ENCODE results near the gene UQCRHL. TPM values are rescaled to one million over a fixed set of nuclear protein-coding genes. Genes with fewer than 3 reads are reported as not detected.

Gene UQCRHL
- total RNA-seq, 1 donor from 2014 or later = 2.4 TPM

GRCh38 chr1:15808955-15809354, 1.5 kb upstream of the UQCRHL start:
- Mint-ChIP-seq H3K4me1 (ENCODE audit: unreplicated experiment) (no peaks in the 10 kb centered on the region), H3K27ac (ENCODE audit: unreplicated experiment) (no peak overlapping the region), H3K36me3 (ENCODE audit: low read depth, unreplicated experiment) (no peaks in the 10 kb centered on the region), H3K9me3 (ENCODE audit: unreplicated experiment) (no peaks in the 10 kb centered on the region), H3K27me3 (ENCODE audit: unreplicated experiment) (no peaks in the 10 kb centered on the region), H3K4me3 (ENCODE audit: unreplicated experiment) (no peak overlapping the region)
- no peak for DNase-seq (ENCODE audit: low spot score)
- TF ChIP-seq, protein P1, sequence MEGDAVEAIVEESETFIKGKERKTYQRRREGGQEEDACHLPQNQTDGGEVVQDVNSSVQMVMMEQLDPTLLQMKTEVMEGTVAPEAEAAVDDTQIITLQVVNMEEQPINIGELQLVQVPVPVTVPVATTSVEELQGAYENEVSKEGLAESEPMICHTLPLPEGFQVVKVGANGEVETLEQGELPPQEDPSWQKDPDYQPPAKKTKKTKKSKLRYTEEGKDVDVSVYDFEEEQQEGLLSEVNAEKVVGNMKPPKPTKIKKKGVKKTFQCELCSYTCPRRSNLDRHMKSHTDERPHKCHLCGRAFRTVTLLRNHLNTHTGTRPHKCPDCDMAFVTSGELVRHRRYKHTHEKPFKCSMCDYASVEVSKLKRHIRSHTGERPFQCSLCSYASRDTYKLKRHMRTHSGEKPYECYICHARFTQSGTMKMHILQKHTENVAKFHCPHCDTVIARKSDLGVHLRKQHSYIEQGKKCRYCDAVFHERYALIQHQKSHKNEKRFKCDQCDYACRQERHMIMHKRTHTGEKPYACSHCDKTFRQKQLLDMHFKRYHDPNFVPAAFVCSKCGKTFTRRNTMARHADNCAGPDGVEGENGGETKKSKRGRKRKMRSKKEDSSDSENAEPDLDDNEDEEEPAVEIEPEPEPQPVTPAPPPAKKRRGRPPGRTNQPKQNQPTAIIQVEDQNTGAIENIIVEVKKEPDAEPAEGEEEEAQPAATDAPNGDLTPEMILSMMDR (IDR thresholded peaks at IDR 0.05; ENCODE audit: unreplicated experiment) = no peak

- H3K27me3 Mint-ChIP-seq (ENCODE audit: unreplicated experiment) = no peaks in the 10 kb centered on the region
- no peak overlapping the region for H3K4me3 Mint-ChIP-seq (ENCODE audit: unreplicated experiment)
- DNase-seq (ENCODE audit: low spot score) = no peak
- no peak overlapping the region for H3K27ac Mint-ChIP-seq (ENCODE audit: unreplicated experiment)
- no peaks in the 10 kb centered on the region for H3K9me3 Mint-ChIP-seq (ENCODE audit: unreplicated experiment)
- H3K4me1 Mint-ChIP-seq (ENCODE audit: unreplicated experiment) = peaks cover 2% of the 10 kb centered on the region
- TF ChIP-seq, protein P1 (IDR thresholded peaks at IDR 0.05; ENCODE audit: unreplicated experiment) = no peak
- no peaks in the 10 kb centered on the region for H3K36me3 Mint-ChIP-seq (ENCODE audit: low read depth, unreplicated experiment)
Observed at GRCh38 chr1:15807121-15807520, 328 bp downstream of the UQCRHL start.

DNA sequence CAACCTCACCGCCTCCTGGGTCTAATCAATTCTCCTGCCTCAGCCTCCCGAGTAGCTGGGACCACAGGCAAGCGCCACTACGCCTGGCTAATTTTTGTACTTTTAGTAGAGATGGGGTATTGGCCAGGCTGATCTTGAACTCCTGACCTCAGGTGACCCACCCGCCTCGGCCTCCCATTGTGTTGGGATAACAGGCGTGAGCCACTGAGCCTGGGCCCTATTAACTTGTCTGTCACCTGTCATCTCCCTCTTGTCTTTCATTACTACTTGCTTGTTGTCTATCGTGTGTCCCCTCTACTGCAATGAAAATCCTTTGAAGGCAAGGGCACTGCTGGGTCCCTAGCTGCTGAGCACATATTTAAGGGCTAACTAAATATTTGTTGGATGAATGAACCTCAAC, 3.4 kb downstream of the UQCRHL start:
- TF ChIP-seq, protein P1 (IDR thresholded peaks at IDR 0.05; ENCODE audit: unreplicated experiment) = no peak
- Mint-ChIP-seq H3K9me3 (ENCODE audit: unreplicated experiment) (no peaks in the 10 kb centered on the region), H3K27me3 (ENCODE audit: unreplicated experiment) (peaks cover 5% of the 10 kb centered on the region)

GRCh38 chr1:15803380-15803779, 4.1 kb downstream of the UQCRHL start:
- DNase-seq (ENCODE audit: low spot score) = peak; percentile 34
- Mint-ChIP-seq H3K4me3 (ENCODE audit: unreplicated experiment) (no peak overlapping the region), H3K9me3 (ENCODE audit: unreplicated experiment) (no peaks in the 10 kb centered on the region), H3K27me3 (ENCODE audit: unreplicated experiment) (peaks cover 5% of the 10 kb centered on the region), H3K4me1 (ENCODE audit: unreplicated experiment) (peaks cover 24% of the 10 kb centered on the region), H3K27ac (ENCODE audit: unreplicated experiment) (no peak overlapping the region), H3K36me3 (ENCODE audit: low read depth, unreplicated experiment) (no peaks in the 10 kb centered on the region)
- TF ChIP-seq, protein P1 (IDR thresholded peaks at IDR 0.05; ENCODE audit: unreplicated experiment) = peak; percentile 35

More for the DNA sequence above, 3.4 kb downstream of the UQCRHL start:
- no peak overlapping the region for H3K4me3 Mint-ChIP-seq (ENCODE audit: unreplicated experiment)
- peaks cover 24% of the 10 kb centered on the region for H3K4me1 Mint-ChIP-seq (ENCODE audit: unreplicated experiment)
- no peak overlapping the region for H3K27ac Mint-ChIP-seq (ENCODE audit: unreplicated experiment)
- H3K36me3 Mint-ChIP-seq (ENCODE audit: low read depth, unreplicated experiment) = no peaks in the 10 kb centered on the region
- no peak for DNase-seq (ENCODE audit: low spot score)

GRCh38 chr1:15802234-15802965, 5.0 kb downstream of the UQCRHL start:
- Mint-ChIP-seq H3K9me3 (ENCODE audit: unreplicated experiment) (no peaks in the 10 kb centered on the region), H3K36me3 (ENCODE audit: low read depth, unreplicated experiment) (no peaks in the 10 kb centered on the region), H3K4me1 (ENCODE audit: unreplicated experiment) (peaks cover 24% of the 10 kb centered on the region), H3K27ac (ENCODE audit: unreplicated experiment) (no peak overlapping the region), H3K27me3 (ENCODE audit: unreplicated experiment) (peaks cover 5% of the 10 kb centered on the region), H3K4me3 (ENCODE audit: unreplicated experiment) (no peak overlapping the region)
- TF ChIP-seq, protein P1 (IDR thresholded peaks at IDR 0.05; ENCODE audit: unreplicated experiment) = no peak
- no peak for DNase-seq (ENCODE audit: low spot score)

All from endothelial cell (in vitro differentiated cells).